DMS114 treated with DMSO at 0.1 percent for 48 hours (cell line): ENCODE data around the gene CREB3L1.
A peak's percentile ranks its signal among the peaks of the same experiment; 100 is the strongest.
"Not testable (repeated sequence)": the region's sequence is repeated elsewhere in the genome, so short reads cannot be mapped to it uniquely, and the experiment has no call there.

Experiments
- DNase-seq: peaks from one replicate; lab custom pipeline; 2025; ENCODE audit not compliant: unreplicated experiment; lab: John Stamatoyannopoulos, UW

The CREB3L1 gene

DNA sequence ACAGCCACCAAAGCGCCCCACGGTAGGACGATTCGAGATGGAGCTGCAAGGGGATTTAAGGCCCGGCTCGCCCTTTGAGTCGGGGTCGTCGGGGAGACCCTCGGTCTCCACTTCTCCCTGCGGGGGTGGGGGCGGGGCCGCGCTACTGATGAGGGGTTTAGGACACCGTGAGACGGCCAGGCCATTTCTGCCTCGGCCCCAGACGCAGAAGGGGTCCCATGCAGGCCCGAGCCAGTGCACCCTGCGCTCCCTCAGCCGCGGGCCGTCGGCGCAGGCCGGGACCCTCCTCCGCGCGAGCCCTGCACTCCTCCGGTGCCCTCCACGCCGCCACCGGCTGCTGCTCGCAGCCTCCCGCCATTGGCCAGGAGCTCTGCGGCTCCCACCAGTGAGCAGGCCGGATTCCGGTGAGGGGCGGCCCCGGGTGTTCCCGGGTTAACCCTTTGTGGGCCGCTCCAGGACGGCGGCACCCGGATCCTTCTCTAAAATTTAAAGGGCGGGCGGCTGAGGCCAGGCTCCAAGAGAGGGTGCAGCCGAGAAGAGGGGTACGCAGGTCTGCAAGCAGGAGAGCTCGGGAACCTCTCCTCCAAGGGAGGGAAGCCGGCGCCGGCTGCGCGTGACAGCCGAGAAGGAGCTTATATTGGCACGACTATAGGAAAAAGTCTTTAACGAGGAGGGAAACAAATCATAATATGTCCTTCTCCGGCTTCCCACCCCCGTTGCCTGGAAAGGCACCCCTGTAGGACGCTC, 18.0 kb downstream of the CREB3L1 start:
- peak; percentile 51 for DNase-seq

DNA sequence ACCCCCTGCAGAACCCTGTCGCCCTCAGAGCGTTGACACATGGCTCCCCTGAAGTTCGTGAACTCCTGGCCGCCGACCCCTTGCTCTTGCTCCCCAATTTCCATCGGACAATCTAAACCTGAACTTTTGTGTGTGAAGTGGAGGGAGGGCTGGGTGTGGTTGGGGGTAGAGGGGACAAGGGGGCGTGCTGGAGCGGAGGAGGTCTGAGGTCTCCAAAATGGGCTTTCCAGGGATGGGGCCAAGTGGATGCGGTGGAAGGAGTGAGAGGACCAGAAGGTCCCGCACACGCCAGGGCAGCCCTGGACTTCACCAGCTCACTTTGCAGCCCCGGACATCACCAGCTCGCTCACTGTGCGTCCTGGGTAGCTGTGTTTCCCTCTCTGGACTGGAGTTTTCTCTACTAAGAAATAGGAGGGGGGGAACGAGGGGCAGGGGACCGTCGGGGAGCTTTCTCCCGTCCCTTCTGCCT, 18.6 kb downstream of the CREB3L1 start:
- no peak for DNase-seq

- DNase-seq, result no peak
These were observed 19.3 kb downstream of the CREB3L1 start for GRCh38 chr11:46296528-46297448.

DNA sequence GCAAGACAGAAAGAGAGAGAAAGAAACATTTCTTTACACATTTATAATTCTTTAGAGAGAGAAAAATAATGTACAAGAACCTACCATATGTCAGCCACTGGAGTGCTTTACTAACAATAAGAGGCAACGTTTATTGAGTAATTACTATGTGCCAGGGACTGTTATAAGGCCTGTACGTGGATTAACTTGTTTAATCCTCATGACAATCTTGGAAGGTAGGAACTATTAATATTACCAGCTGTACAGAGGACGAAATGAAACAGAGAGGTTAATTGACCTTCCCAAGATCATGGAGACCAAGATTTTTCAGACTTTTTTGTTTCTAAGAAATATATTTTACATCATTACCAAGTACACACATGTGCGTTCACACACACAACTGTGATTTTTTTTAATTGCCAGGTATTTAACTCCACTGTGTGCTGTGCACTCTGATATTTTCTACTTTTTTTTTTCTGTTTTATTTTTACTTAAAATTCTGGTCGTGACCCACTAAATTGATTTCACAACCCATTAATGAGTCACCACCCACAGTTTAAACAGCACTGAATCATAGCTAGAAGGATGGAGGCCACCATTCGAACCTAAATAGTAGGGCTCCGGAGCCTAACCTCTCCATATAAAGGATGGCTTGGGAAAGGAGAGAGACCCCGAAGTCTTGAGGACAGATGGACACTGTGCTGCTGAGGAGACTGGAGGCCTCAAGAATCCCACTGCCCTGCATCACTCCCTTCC, 21.4 kb downstream of the CREB3L1 start:
- no peak for DNase-seq

DNA sequence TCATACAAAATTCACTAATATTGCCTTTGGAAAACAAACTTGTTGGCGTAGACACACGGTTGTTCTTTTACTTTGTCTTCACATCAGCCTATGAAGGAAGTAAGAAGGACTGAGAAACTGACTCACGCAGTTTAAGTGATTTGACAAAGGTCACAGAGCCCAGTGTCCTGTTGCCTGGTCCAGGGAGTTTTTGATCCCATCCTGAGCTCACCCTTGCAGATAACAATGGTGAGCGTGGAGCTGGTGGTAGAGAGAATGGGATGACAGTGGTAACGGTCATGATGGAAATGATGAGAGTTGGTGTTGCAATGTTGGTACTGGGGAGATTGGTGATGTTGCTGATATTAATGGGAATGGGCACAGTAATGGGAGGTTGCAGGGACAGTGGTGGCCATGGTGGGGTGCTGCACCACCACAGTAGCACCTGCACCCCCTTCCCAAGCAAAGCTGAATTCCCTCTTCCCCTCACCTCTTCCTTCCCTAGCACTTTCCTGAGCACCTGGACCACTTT, 22.0 kb downstream of the CREB3L1 start:
- DNase-seq, result no peak

DNA sequence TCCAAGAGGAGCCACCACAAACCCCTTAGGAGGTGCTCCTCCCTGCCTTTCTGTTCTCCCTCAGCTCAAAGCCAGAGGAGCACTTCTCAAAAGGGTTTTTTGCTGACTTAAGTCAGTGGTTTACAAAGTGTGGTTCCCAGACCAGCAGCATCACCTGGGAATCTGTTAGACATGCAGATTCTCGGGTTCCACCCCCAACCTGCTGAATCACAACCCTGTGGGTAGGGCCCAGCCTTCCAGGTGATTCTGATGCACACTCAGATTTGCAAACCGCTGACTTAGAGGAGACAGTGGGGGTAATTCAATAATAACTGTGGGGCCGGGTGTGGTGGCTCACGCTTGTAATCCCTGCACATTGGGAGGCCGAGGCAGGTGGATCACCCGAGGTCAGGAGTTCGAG, 22.8 kb downstream of the CREB3L1 start:
- no peak for DNase-seq

GRCh38 chr11:46302866-46303265, 25.4 kb downstream of the CREB3L1 start:
- DNase-seq, result no peak

GRCh38 chr11:46304036-46304435, 26.6 kb downstream of the CREB3L1 start:
- DNase-seq, result not testable (repeated sequence)

- no peak for DNase-seq
These were observed 27.2 kb downstream of the CREB3L1 start for GRCh38 chr11:46304605-46305179.

- DNase-seq, result peak; percentile 31
These were observed 27.8 kb downstream of the CREB3L1 start for GRCh38 chr11:46305295-46305694.

- no peak for DNase-seq
These were observed 28.9 kb downstream of the CREB3L1 start for GRCh38 chr11:46306296-46306853.

DNA sequence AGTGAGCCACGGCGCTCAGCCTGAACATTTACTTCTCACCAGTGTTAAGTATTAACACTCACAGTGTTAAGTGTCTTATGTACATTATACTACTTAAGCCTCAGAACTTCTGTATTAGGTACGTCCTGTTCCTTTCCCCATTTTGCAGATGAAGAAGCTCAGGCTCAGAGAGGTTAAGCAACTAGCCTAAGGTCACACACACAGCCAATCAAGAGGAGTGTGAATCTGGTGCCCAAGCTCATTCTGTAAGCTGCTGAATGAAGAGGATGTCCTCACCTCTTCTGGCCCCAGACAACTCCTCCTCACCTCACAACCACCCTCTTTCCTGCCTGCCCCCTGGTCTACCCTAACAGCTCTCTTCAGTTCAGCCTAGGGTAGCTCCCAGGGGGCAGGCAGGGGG, 29.9 kb downstream of the CREB3L1 start:
- DNase-seq, result no peak

DNA sequence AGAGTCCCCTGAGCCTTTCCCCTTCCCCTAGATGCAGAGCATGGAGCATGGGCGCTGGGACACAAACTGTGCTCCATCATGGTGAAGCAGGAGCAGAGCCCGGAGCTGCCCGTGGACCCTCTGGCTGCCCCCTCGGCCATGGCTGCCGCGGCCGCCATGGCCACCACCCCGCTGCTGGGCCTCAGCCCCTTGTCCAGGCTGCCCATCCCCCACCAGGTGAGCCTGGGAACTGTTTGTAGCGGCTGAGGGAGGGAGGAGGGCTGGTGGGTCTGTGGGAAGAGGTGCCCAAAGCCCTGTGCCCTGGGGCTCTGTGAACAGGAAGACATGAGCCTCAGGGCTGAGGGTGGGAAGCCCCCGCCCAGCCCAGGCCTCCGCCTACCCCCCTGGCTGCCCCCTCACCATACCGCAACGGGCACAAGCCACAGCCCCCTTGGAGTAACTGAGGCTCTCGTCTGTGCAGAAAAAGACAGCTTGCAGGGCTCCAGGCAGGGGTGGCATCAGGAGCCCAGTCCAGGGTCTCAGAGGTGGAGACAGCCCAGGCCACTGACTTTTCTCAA, 30.4 kb downstream of the CREB3L1 start:
- DNase-seq, result no peak

- DNase-seq, result peak; percentile 46
These were observed 31.4 kb downstream of the CREB3L1 start for GRCh38 chr11:46308631-46309419.

DNA sequence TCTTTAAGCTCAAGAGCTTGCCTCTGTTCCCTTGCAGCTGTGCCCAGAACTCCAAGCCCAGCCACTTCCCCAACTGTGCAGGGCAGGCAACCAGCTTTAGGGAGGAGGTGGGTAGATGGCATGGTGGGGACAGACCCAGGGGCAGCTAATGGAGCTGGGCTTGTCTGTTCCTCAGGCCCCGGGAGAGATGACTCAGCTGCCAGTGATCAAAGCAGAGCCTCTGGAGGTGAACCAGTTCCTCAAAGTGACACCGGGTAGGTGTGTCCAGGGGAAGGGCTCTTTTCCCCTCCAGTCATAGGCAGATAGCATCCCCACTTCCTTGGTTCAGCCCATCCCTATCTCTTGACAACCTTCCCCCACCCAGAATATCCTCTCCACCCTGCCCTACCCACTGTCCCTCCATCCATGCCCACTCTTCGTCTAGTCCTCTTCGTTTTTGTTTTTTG, 32.4 kb downstream of the CREB3L1 start:
- no peak for DNase-seq

DNA sequence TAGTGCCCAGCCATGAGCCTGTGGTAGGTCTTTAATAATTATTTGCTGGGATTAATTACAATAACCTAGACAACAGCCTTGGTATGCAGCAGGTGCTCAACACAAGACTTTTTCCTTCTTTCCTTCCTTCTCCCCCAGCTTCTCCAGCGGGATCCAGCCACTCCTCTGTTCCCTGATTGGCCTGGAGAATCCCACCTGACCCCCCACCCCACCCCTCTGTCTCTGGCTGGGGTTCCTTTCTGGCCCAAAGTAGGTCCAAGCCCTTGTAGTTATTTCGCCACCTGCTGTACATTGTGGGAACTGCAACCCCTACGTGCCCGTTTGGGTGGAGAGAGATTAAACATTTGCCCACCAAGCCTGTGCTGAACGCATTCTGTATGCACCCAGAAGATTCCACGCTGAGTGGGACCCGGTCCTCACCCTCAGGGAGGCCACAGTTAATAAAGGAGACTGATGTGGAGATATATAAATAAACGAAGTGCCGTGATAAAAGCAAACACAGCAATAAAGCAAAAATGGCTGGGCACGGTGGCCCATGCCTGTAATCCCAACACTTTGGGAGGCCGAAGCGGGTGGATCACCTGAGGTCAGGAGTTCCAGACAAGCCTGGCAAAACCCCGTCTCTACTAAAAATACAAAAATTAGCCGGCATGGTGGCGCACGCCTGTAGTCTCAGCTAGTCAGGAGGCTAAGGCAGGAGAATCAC, 37.7 kb downstream of the CREB3L1 start:
- DNase-seq, result peak; percentile 22

DNA sequence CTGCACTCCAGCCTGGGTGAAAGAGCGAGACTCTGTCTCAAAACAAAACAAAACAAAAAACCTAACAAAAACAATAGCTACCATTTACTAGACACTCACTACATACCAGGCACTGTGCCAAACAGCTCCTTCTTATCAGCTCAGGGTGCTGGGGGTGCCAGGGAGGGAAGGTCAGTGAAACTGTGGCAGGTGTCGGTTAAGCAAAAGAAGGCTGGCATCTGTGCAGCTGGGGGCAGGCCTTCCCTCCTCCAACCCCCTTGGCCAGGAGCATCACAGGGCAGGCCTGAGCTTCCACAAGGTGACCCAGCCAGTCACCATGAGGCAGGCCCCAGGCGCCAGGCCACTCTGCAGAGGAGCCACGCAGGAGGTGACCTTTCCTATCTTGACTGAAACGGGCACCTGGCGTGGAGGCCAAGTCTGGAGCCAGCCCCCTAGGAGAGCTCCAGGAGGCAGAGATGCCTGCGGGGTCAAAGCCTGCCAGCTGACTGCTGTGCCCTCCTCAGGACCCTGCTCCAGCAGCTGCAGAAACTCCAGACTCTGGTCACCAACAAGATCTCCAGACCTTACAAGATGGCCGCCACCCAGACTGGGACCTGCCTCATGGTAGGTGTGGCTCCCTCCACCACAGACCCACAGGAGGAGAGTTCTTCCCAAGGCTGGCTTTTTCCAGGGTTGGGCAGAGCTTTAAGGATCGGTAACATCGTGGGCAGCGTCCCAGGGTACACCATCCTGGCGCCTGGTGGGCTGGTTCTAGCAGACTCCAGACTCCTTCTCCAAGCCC, 38.5 kb downstream of the CREB3L1 start:
- DNase-seq, result no peak

GRCh38 chr11:46319074-46319453, 41.6 kb downstream of the CREB3L1 start:
- no peak for DNase-seq
